Mesendoderm (in vitro differentiated cells): Measurements from ENCODE around the gene PEX14.
A peak's percentile ranks its signal among the peaks of the same experiment; 100 is the strongest.

Experiments used
- DNase-seq: peaks from one replicate; pipeline ENCODE4 v3.0.0; 2013
- H2AK5ac ChIP-seq: 2 replicates; pipeline ENCODE4 v1.6.1; 2013; ENCODE audit warnings: low read length, inconsistent platforms
- H2BK120ac ChIP-seq: 2 replicates; pipeline ENCODE4 v1.6.1; 2013; ENCODE audit warnings: low read depth, mild to moderate bottlenecking, low read length, moderate library complexity, mixed read lengths
- H2BK15ac ChIP-seq: replicated peaks from 2 replicates; pipeline ENCODE4 v1.6.1; 2013; ENCODE audit warnings: low read depth, mild to moderate bottlenecking, moderate library complexity
- H2BK5ac ChIP-seq: 2 replicates; pipeline ENCODE4 v1.6.1; 2013; ENCODE audit warnings: low read length, inconsistent platforms
- H3K18ac ChIP-seq: 2 replicates; pipeline ENCODE4 v1.6.1; 2013; ENCODE audit warnings: mild to moderate bottlenecking, low read length, mixed read lengths
- H3K23ac ChIP-seq: one replicate; pipeline ENCODE4 v1.6.1; 2013; ENCODE audit warnings: low read length
- H3K27ac ChIP-seq: 2 replicates; pipeline ENCODE4 v1.5.1; 2013; ENCODE audit warnings: low read depth, mild to moderate bottlenecking, inconsistent platforms, low read length, moderate library complexity
- H3K27me3 ChIP-seq: 2 replicates; pipeline ENCODE4 v1.6.1; 2013; ENCODE audit warnings: low read length, control low read depth, mild to moderate bottlenecking, inconsistent platforms; ENCODE audit not compliant: insufficient read depth, poor library complexity
- H3K36me3 ChIP-seq: 2 replicates; pipeline ENCODE4 v1.6.1; 2013; ENCODE audit warnings: low read length, inconsistent platforms; ENCODE audit not compliant: control insufficient read depth, insufficient read depth
- H3K4ac ChIP-seq: one replicate; pipeline ENCODE4 v1.6.1; 2013; ENCODE audit warnings: low read depth, mild to moderate bottlenecking, low read length, moderate library complexity
- H3K4me1 ChIP-seq: 2 replicates; pipeline ENCODE4 v1.6.1; 2013; ENCODE audit warnings: low read depth, low read length, inconsistent platforms; ENCODE audit not compliant: control insufficient read depth
- H3K4me2 ChIP-seq: 2 replicates; pipeline ENCODE4 v1.6.1; 2013; ENCODE audit warnings: low read length
- H3K4me3 ChIP-seq: 2 replicates; pipeline ENCODE4 v1.5.1; 2013; ENCODE audit warnings: mild to moderate bottlenecking, low read length
- H3K56ac ChIP-seq: one replicate; pipeline ENCODE4 v1.6.1; 2013; ENCODE audit warnings: low read length
- H3K79me1 ChIP-seq: 2 replicates; pipeline ENCODE4 v1.6.1; 2013; ENCODE audit warnings: low read length, inconsistent platforms
- H3K79me2 ChIP-seq: 2 replicates; pipeline ENCODE4 v1.6.1; 2013; ENCODE audit warnings: mild to moderate bottlenecking, low read length; ENCODE audit not compliant: control insufficient read depth, insufficient read depth
- H3K9ac ChIP-seq: 2 replicates; pipeline ENCODE4 v1.6.1; 2013; ENCODE audit warnings: low read length, inconsistent platforms
- H4K5ac ChIP-seq: one replicate; pipeline ENCODE4 v1.6.1; 2013; ENCODE audit warnings: low read length
- H4K8ac ChIP-seq: one replicate; pipeline ENCODE4 v1.6.1; 2013; ENCODE audit warnings: low read depth, mild to moderate bottlenecking, control low read depth, low read length, moderate library complexity
- WGBS: extraction: QIAGEN DNeasy Blood & Tissue Kit; methylation state at CpG from one replicate; pipeline ENCODE4 v1.1.7; 2013; ENCODE audit warnings: low lambda C conversion rate, missing lambda C conversion rate; ENCODE audit not compliant: insufficient coverage; ENCODE audit errors: extremely low coverage; 5-methylcytosine and 5-hydroxymethylcytosine counted together

Gene PEX14

GRCh38 chr1:10517677-10517982 lies 42.9 kb downstream of the PEX14 start:
- Histone ChIP-seq H3K4me3 (no peak overlapping the region), H3K79me2 (peaks cover 5% of the 10 kb centered on the region), H3K27me3 (no peaks in the 10 kb centered on the region), H3K4ac (no peak overlapping the region), H2AK5ac (no peak overlapping the region), H3K27ac (no peak overlapping the region), H4K5ac (no peak overlapping the region), H3K23ac (no peak overlapping the region), H2BK120ac (no peak overlapping the region), H3K9ac (no peak overlapping the region), H3K4me2 (no peak overlapping the region), H3K56ac (no peak overlapping the region), H3K79me1 (peaks cover 16% of the 10 kb centered on the region), H3K4me1 (peaks cover 18% of the 10 kb centered on the region), H3K18ac (no peak overlapping the region), H2BK5ac (no peak overlapping the region), H3K36me3 (no peaks in the 10 kb centered on the region), H2BK15ac (no peak overlapping the region), H4K8ac (no peak overlapping the region)
- DNase-seq, result no peak
- no CpG with 5 or more reads among the region's 2 CpGs for WGBS

GRCh38 chr1:10519016-10519417 lies 44.3 kb downstream of the PEX14 start:
- Histone ChIP-seq H3K56ac (no peak overlapping the region), H2BK5ac (no peak overlapping the region), H3K27me3 (no peaks in the 10 kb centered on the region), H4K8ac (no peak overlapping the region), H3K23ac (no peak overlapping the region), H3K4me3 (no peak overlapping the region), H3K4ac (no peak overlapping the region), H4K5ac (no peak overlapping the region), H3K79me1 (peaks cover 16% of the 10 kb centered on the region), H3K36me3 (no peaks in the 10 kb centered on the region), H3K9ac (no peak overlapping the region), H3K79me2 (peaks cover 5% of the 10 kb centered on the region), H3K4me1 (peaks cover 18% of the 10 kb centered on the region), H3K4me2 (no peak overlapping the region), H2BK120ac (no peak overlapping the region), H2AK5ac (no peak overlapping the region), H3K18ac (no peak overlapping the region), H3K27ac (no peak overlapping the region), H2BK15ac (no peak overlapping the region)
- DNase-seq, result no peak
- WGBS, result no CpG with 5 or more reads among the region's 7 CpGs

- no peak overlapping the region for H3K4ac ChIP-seq
- no peak overlapping the region for H4K8ac ChIP-seq
- no peak overlapping the region for H3K4me2 ChIP-seq
- no peak overlapping the region for H3K9ac ChIP-seq
- H3K27ac ChIP-seq, result no peak overlapping the region
- H3K79me2 ChIP-seq, result peaks cover 7% of the 10 kb centered on the region
- H3K36me3 ChIP-seq, result no peaks in the 10 kb centered on the region
- H2AK5ac ChIP-seq, result no peak overlapping the region
- DNase-seq, result no peak
- no peak overlapping the region for H3K56ac ChIP-seq
- H3K27me3 ChIP-seq, result no peaks in the 10 kb centered on the region
- no peak overlapping the region for H3K4me3 ChIP-seq
- no peak overlapping the region for H2BK15ac ChIP-seq
- no peak overlapping the region for H3K23ac ChIP-seq
- H3K18ac ChIP-seq, result no peak overlapping the region
- WGBS, result no CpG with 5 or more reads among the region's 6 CpGs
- no peak overlapping the region for H4K5ac ChIP-seq
- H2BK5ac ChIP-seq, result no peak overlapping the region
- H3K79me1 ChIP-seq, result peaks cover 16% of the 10 kb centered on the region
- H3K4me1 ChIP-seq, result peaks cover 16% of the 10 kb centered on the region
- no peak overlapping the region for H2BK120ac ChIP-seq
Observed at GRCh38 chr1:10520497-10520896, 45.7 kb downstream of the PEX14 start.

DNA sequence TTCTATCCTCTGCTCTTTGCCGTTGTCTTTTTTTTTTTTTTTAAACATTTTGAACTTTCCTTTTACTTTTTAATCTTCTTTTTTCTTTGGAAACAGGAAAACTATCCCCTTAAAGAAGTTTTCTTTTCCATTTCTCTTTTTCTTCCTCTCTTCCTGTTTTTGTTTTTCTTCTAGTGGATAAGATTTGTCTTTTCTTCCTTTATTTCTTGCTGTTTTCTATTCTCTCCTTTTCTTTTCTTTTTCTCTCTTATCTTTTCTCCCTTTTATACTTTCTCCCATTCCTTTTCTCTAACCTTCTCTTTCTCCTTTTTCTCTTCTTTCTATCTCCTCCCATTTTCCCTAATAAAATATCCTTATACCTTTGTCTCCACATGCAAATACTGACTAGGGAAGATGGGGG lies 46.2 kb downstream of the PEX14 start:
- Histone ChIP-seq H3K4me1 (peaks cover 16% of the 10 kb centered on the region), H3K79me2 (peaks cover 7% of the 10 kb centered on the region), H2AK5ac (no peak overlapping the region), H3K23ac (no peak overlapping the region), H2BK5ac (no peak overlapping the region), H3K79me1 (peaks cover 13% of the 10 kb centered on the region), H4K5ac (no peak overlapping the region), H3K56ac (no peak overlapping the region), H3K27ac (no peak overlapping the region), H3K27me3 (no peaks in the 10 kb centered on the region), H4K8ac (no peak overlapping the region), H3K36me3 (no peaks in the 10 kb centered on the region), H3K9ac (no peak overlapping the region), H3K4me3 (no peak overlapping the region), H3K4me2 (no peak overlapping the region), H2BK15ac (no peak overlapping the region), H2BK120ac (no peak overlapping the region), H3K4ac (no peak overlapping the region), H3K18ac (no peak overlapping the region)
- no CpG with 5 or more reads among the region's 1 CpG for WGBS
- DNase-seq, result no peak

- no CpG with 5 or more reads among the region's 8 CpGs for WGBS
- Histone ChIP-seq H3K79me1 (peaks cover 12% of the 10 kb centered on the region), H3K9ac (no peak overlapping the region), H4K8ac (no peak overlapping the region), H3K27me3 (no peaks in the 10 kb centered on the region), H3K4me3 (no peak overlapping the region), H3K27ac (no peak overlapping the region), H2BK15ac (no peak overlapping the region), H4K5ac (no peak overlapping the region), H3K36me3 (no peaks in the 10 kb centered on the region), H3K4ac (no peak overlapping the region), H2BK5ac (no peak overlapping the region), H3K4me1 (peaks cover 13% of the 10 kb centered on the region), H2AK5ac (no peak overlapping the region), H3K18ac (no peak overlapping the region), H3K56ac (no peak overlapping the region), H3K4me2 (no peak overlapping the region), H2BK120ac (no peak overlapping the region), H3K23ac (no peak overlapping the region), H3K79me2 (peaks cover 5% of the 10 kb centered on the region)
- DNase-seq, result no peak
Observed at GRCh38 chr1:10521537-10522157, 46.9 kb downstream of the PEX14 start.

- no peak overlapping the region for H2BK120ac ChIP-seq
- no CpG with 5 or more reads among the region's 3 CpGs for WGBS
- H3K79me2 ChIP-seq, result peaks cover 1% of the 10 kb centered on the region
Observed at GRCh38 chr1:10522322-10522860, 47.6 kb downstream of the PEX14 start.

More at GRCh38 chr1:10522322-10522860, 47.6 kb downstream of the PEX14 start:
- Histone ChIP-seq H3K4me2 (no peak overlapping the region), H3K23ac (peak overlapping the region; percentile 11), H2AK5ac (no peak overlapping the region), H3K4me3 (no peak overlapping the region), H4K8ac (no peak overlapping the region), H3K56ac (no peak overlapping the region), H3K79me1 (peaks cover 7% of the 10 kb centered on the region), H3K27me3 (no peaks in the 10 kb centered on the region), H3K9ac (no peak overlapping the region), H2BK5ac (no peak overlapping the region), H2BK15ac (no peak overlapping the region), H3K36me3 (no peaks in the 10 kb centered on the region), H4K5ac (no peak overlapping the region), H3K4ac (no peak overlapping the region), H3K27ac (no peak overlapping the region), H3K18ac (no peak overlapping the region), H3K4me1 (peaks cover 6% of the 10 kb centered on the region)
- DNase-seq, result no peak
